HepG2 (cell line): ENCODE results near the gene SCN9A. TPM values are rescaled to one million over a fixed set of nuclear protein-coding genes. Genes with fewer than 3 reads are reported as not detected.

Experiments used
- ARHGAP35 ChIP-seq: sonication (generic); formaldehyde crosslinking; IDR thresholded peaks from 2 replicates; pipeline ENCODE4 v1.9.0; 2022; ENCODE audit warnings: mild to moderate bottlenecking, inconsistent platforms, moderate library complexity, missing genetic modification reagents, borderline replicate concordance
- ATF1 ChIP-seq: IDR thresholded peaks from 2 replicates; pipeline ENCODE4 v1.6.1; 2016; ENCODE audit warnings: mild to moderate bottlenecking, control low read depth
- GABPB1 ChIP-seq: IDR thresholded peaks from 2 replicates; pipeline ENCODE4 v1.6.1; 2016; ENCODE audit warnings: mild to moderate bottlenecking, missing genetic modification reagents, moderate library complexity, missing compliant biosample characterization
- HOXA7 ChIP-seq: sonication (generic); formaldehyde crosslinking; IDR thresholded peaks from 2 replicates; pipeline ENCODE4 v1.8.1; 2022; ENCODE audit warnings: mild to moderate bottlenecking, missing genetic modification reagents, moderate library complexity
- ISX ChIP-seq: sonication (generic); formaldehyde crosslinking; conservative IDR thresholded peaks from 2 replicates; pipeline ENCODE4 v1.5.0; 2020; ENCODE audit warnings: missing genetic modification reagents
- MTA1 ChIP-seq: sonication (generic); formaldehyde crosslinking; IDR thresholded peaks from 2 replicates; pipeline ENCODE4 v1.4.0; 2020; ENCODE audit warnings: missing genetic modification reagents, mild to moderate bottlenecking, borderline replicate concordance
- NFRKB ChIP-seq: fragments of 450-650 bp; IDR thresholded peaks from 2 replicates; pipeline ENCODE4 v1.6.1; 2017
- NR2C2 ChIP-seq: sonication (generic); formaldehyde crosslinking; IDR thresholded peaks from 2 replicates; pipeline ENCODE4 v1.4.0; 2020; ENCODE audit warnings: missing genetic modification reagents, mild to moderate bottlenecking, moderate library complexity, borderline replicate concordance
- RFX3 ChIP-seq: IDR thresholded peaks from 2 replicates; pipeline ENCODE4 v1.6.1; 2016; ENCODE audit warnings: missing biosample characterization, missing genetic modification reagents
- RXRB ChIP-seq: IDR thresholded peaks from 2 replicates; pipeline ENCODE4 v1.6.1; 2016; ENCODE audit warnings: borderline replicate concordance, missing genetic modification reagents, missing compliant biosample characterization
- SAFB2 ChIP-seq: sonication (generic); formaldehyde crosslinking; IDR thresholded peaks from 2 replicates; pipeline ENCODE4 v1.5.1; 2020; ENCODE audit warnings: missing genetic modification reagents, low read depth, mild to moderate bottlenecking, borderline replicate concordance
- STAT5B ChIP-seq: sonication (generic); formaldehyde crosslinking; IDR thresholded peaks from 2 replicates; pipeline ENCODE4 v1.4.0; 2020; ENCODE audit warnings: missing genetic modification reagents
- TFDP2 ChIP-seq: sonication (generic); formaldehyde crosslinking; IDR thresholded peaks from 2 replicates; pipeline ENCODE4 v1.4.0; 2020; ENCODE audit warnings: missing genetic modification reagents
- TRIM22 ChIP-seq: fragments of 450-650 bp; IDR thresholded peaks from 2 replicates; pipeline ENCODE4 v1.6.1; 2017
- ZBTB7B ChIP-seq: sonication (generic); formaldehyde crosslinking; IDR thresholded peaks from 2 replicates; pipeline ENCODE4 v1.4.0; 2020; ENCODE audit warnings: missing genetic modification reagents
- ZFP37 ChIP-seq: sonication (generic); formaldehyde crosslinking; IDR thresholded peaks from 2 replicates; pipeline ENCODE4 v1.4.0; 2020; ENCODE audit warnings: missing genetic modification reagents, borderline replicate concordance
- ZNF235 ChIP-seq: sonication (generic); formaldehyde crosslinking; IDR thresholded peaks from 2 replicates; pipeline ENCODE4 v1.8.1; 2023; ENCODE audit warnings: mild to moderate bottlenecking, missing genetic modification reagents, borderline replicate concordance
- ZNF446 ChIP-seq: sonication (generic); formaldehyde crosslinking; IDR thresholded peaks from 2 replicates; pipeline ENCODE4 v1.5.0; 2020; ENCODE audit warnings: mild to moderate bottlenecking, missing genetic modification reagents
- ZNF567 ChIP-seq: sonication (generic); formaldehyde crosslinking; IDR thresholded peaks from 2 replicates; pipeline ENCODE4 v1.8.1; 2023; ENCODE audit warnings: mild to moderate bottlenecking, missing genetic modification reagents, borderline replicate concordance
- ZNF605 ChIP-seq: sonication (generic); formaldehyde crosslinking; IDR thresholded peaks from 2 replicates; pipeline ENCODE4 v1.8.0; 2022; ENCODE audit warnings: mild to moderate bottlenecking, missing genetic modification reagents
- polyA plus RNA-seq, 8 experiments: library from polyadenylated mRNA; depleted of rRNA in 3 of 8; stranded (reverse) in 7 of 8; unstranded in 1 of 8; fragments of >200 nt; fragmentation: Illumina TruSeq in 4 of 8; extraction: Trizol in 4 of 8; gene quantifications; 2 replicates each; pipeline versions ENCODE4 v1.2.1 to v1.2.3, GENCODE V29; 2011 to 2016; ENCODE audit warnings: low read depth in 4 of 8, missing spikeins in 1 of 8, mixed read lengths in 1 of 8; ENCODE audit not compliant: insufficient read depth in 1 of 8
- total RNA-seq, 5 experiments: library from RNA; depleted of rRNA; stranded (reverse); fragments of >200 nt; fragmentation: Illumina TruSeq; extraction: Trizol; gene quantifications; 2 replicates each; pipeline ENCODE4 v1.2.3, GENCODE V29; 2016; ENCODE audit warnings: low read depth in 1 of 5
- TF ChIP-seq, protein P1 (sequence below): sonication (generic); formaldehyde crosslinking; IDR thresholded peaks from 2 replicates; pipeline ENCODE4 v1.8.1; 2023; ENCODE audit warnings: mild to moderate bottlenecking, missing genetic modification reagents
- TF ChIP-seq, protein P2 (sequence below): sonication (generic); formaldehyde crosslinking; IDR thresholded peaks from 2 replicates; pipeline ENCODE4 v1.4.0; 2020; ENCODE audit warnings: missing genetic modification reagents

SCN9A gene
- total and polyA plus RNA-seq, 2 of the 13 experiments (the other 11 are each of a cell fraction or from before 2014, with no cell fraction given): 15.3 to 24.3 TPM

DNA sequence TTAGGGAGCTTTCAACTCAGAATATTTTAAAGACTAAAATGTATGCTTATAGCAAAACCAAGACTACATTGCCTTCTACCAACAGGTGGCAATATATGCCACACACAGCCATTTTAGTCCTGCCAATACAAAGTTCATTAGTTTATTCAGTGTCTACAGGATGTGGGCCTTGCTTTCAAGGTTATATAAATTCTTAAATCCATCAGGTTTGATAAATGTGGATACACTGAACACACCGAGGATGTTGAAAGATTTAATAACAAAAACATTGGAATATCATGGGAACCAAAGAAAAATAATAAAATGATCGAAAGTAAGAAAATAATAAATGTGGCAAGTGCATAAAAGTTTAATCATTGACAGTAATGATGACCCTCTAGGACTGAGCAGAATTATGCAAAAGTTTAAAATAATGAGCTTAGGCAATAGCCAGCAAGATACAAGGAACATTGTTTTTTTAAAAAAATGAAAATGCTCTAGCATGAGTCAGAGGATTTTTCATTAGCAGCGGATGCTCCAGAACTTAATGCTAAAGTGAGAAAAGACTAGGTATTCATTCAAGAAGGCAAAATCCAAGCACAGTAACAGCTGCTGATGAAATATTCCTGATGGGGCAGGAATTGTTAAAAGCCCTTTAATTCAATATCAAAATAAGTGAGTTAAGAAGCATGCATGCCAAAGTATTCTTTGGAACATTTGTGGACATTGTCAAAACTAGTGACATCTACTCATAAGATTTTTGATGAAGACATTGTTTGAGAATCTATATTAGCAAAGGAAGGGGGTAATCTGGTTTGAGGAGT lies 14.2 kb downstream of the SCN9A start (continued):
- TF ChIP-seq, protein P1, sequence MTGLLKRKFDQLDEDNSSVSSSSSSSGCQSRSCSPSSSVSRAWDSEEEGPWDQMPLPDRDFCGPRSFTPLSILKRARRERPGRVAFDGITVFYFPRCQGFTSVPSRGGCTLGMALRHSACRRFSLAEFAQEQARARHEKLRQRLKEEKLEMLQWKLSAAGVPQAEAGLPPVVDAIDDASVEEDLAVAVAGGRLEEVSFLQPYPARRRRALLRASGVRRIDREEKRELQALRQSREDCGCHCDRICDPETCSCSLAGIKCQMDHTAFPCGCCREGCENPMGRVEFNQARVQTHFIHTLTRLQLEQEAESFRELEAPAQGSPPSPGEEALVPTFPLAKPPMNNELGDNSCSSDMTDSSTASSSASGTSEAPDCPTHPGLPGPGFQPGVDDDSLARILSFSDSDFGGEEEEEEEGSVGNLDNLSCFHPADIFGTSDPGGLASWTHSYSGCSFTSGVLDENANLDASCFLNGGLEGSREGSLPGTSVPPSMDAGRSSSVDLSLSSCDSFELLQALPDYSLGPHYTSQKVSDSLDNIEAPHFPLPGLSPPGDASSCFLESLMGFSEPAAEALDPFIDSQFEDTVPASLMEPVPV (CRISPR knock-in tag): no peak
- TF ChIP-seq ARHGAP35 (CRISPR knock-in tag) (no peak), STAT5B (no peak), ATF1 (CRISPR knock-in tag) (0 out of 2 replicates have a peak, but pooled peaks have one; percentile 24), HOXA7 (CRISPR knock-in tag) (no peak), ZBTB7B (no peak), ZNF235 (no peak), ISX (CRISPR knock-in tag) (no peak), SAFB2 (no peak), ZNF567 (CRISPR knock-in tag) (no peak), ZFP37 (CRISPR knock-in tag) (no peak), RFX3 (CRISPR knock-in tag) (0 out of 2 replicates have a peak, but pooled peaks have one; percentile 7), NR2C2 (CRISPR knock-in tag) (peak; percentile 31; the same call in 1 of the 2 replicates), NFRKB (no peak), ZNF446 (no peak), TFDP2 (CRISPR knock-in tag) (peak; percentile 34; the same call in 1 of the 2 replicates), MTA1 (CRISPR knock-in tag) (no peak), RXRB (CRISPR knock-in tag) (peak; percentile 29; the same call in 1 of the 2 replicates), TRIM22 (no peak), ZNF605 (CRISPR knock-in tag) (no peak), GABPB1 (no peak)
- TF ChIP-seq, protein P2, sequence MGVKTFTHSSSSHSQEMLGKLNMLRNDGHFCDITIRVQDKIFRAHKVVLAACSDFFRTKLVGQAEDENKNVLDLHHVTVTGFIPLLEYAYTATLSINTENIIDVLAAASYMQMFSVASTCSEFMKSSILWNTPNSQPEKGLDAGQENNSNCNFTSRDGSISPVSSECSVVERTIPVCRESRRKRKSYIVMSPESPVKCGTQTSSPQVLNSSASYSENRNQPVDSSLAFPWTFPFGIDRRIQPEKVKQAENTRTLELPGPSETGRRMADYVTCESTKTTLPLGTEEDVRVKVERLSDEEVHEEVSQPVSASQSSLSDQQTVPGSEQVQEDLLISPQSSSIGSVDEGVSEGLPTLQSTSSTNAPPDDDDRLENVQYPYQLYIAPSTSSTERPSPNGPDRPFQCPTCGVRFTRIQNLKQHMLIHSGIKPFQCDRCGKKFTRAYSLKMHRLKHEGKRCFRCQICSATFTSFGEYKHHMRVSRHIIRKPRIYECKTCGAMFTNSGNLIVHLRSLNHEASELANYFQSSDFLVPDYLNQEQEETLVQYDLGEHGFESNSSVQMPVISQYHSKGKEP (CRISPR knock-in tag): no peak
